ENCODE results near the gene TREX2. TPM values are rescaled to one million over a fixed set of nuclear protein-coding genes. Genes with fewer than 3 reads are reported as not detected.

Gene TREX2
- total RNA-seq, 1 experiment from 2014 or later: 1.1 TPM

GRCh38 chrX:153395613-153396319 is 50.1 kb downstream of the TREX2 start:
- no peak overlapping the region for H2AK5ac ChIP-seq (ENCODE audit: insufficient read length, low read length)

More at GRCh38 chrX:153395613-153396319, 50.1 kb downstream of the TREX2 start:
- peaks cover 54 to 57% of the 10 kb centered on the region in 2 experiments for H3K9me3 Mint-ChIP-seq
- Histone ChIP-seq H4K8ac (replicated peaks; ENCODE audit: insufficient read length, low read depth, low read length) (no peak overlapping the region), H2BK15ac (ENCODE audit: low read depth, low read length) (no peak overlapping the region), H2BK20ac (ENCODE audit: low read depth, low read length, poor library complexity, severe bottlenecking) (no peak overlapping the region), H3K4ac (ENCODE audit: low read depth, low read length) (no peak overlapping the region), H3T11ph (ENCODE audit: low read length) (no peak overlapping the region), H3K9me3 (ENCODE audit: control insufficient read depth, low read depth, low read length) (peaks cover 35% of the 10 kb centered on the region), H2AFZ (ENCODE audit: low read length) (no peak overlapping the region), H3K56ac (ENCODE audit: insufficient read length, low read depth, low read length) (no peak overlapping the region), H3K23ac (ENCODE audit: insufficient read length, low read depth, low read length) (no peak overlapping the region), H3K18ac (ENCODE audit: insufficient read length, low read depth, low read length) (no peak overlapping the region), H3K79me2 (ENCODE audit: insufficient read depth, low read length) (no peaks in the 10 kb centered on the region), H3K14ac (ENCODE audit: insufficient read depth, low read length) (no peak overlapping the region; the same call in 1 of the 2 replicates), H3K23me2 (ENCODE audit: insufficient read length, low read depth, low read length, poor library complexity, severe bottlenecking) (peaks cover 5% of the 10 kb centered on the region), H3K27ac (ENCODE audit: insufficient read length, low read depth, low read length) (no peak overlapping the region), H3K9ac (ENCODE audit: extremely low read depth, insufficient read length, low read length) (no peak overlapping the region), H3K27me3 (ENCODE audit: insufficient read depth, low read length) (no peaks in the 10 kb centered on the region), H2BK120ac (ENCODE audit: low read depth, low read length, poor library complexity, severe bottlenecking) (no peak overlapping the region), H3K79me1 (ENCODE audit: insufficient read depth, low read depth, low read length, poor library complexity, severe bottlenecking) (no peaks in the 10 kb centered on the region), H2BK5ac (ENCODE audit: insufficient read length, low read length) (no peak overlapping the region), H3K4me2 (ENCODE audit: insufficient read depth, insufficient read length, low read length) (no peak overlapping the region), H4K5ac (ENCODE audit: insufficient read length, low read depth, low read length) (no peak overlapping the region), H4K91ac (ENCODE audit: insufficient read length, low read depth, low read length) (no peak overlapping the region), H3K4me1 (ENCODE audit: insufficient read depth, low read length) (no peaks in the 10 kb centered on the region), H4K20me1 (ENCODE audit: control insufficient read depth, insufficient read depth, insufficient read length) (no peaks in the 10 kb centered on the region), H2BK12ac (ENCODE audit: insufficient read length, low read depth, low read length) (no peak overlapping the region)
- WGBS (ENCODE audit: extremely low coverage, insufficient read length, low lambda C conversion rate): no CpG with 5 or more reads among the region's 26 CpGs
- no peak for TF ChIP-seq CTCF (conservative IDR thresholded peaks at IDR 0.05)
- DNase-seq: no peak
- H3K27ac Mint-ChIP-seq: no peak overlapping the region
- H3K4me1 Mint-ChIP-seq: peaks cover 0 to 6% of the 10 kb centered on the region in 2 experiments; a peak in 1 of 4 replicates
- H3K27me3 Mint-ChIP-seq (ENCODE audit: low read depth): peaks cover 12% of the 10 kb centered on the region
- H3K4me3 Mint-ChIP-seq: no peak overlapping the region
- H3K36me3 Mint-ChIP-seq (ENCODE audit: insufficient read depth in 1 of 3, low read depth in 3 of 3): peaks cover 0 to 4% (median 0%) of the 10 kb centered on the region in 3 experiments; a peak in 3 of 7 replicates

Data from H9 (cell line).